ENCODE results near the gene POM121C.
"Not testable (repeated sequence)": the region's sequence is repeated elsewhere in the genome, so short reads cannot be mapped to it uniquely, and the experiment has no call there.

GRCh38 chr7:75414708-75415427 is 71.2 kb downstream of the POM121C start:
- TF ChIP-seq CTCF (conservative IDR thresholded peaks at IDR 0.05); EZH2 (IDR thresholded peaks at IDR 0.05; ENCODE audit: low read depth): not testable (repeated sequence)

All from PC-9 (cell line).